ENCODE measurements around the gene CHST5.
"Not testable (repeated sequence)": the region's sequence is repeated elsewhere in the genome, so short reads cannot be mapped to it uniquely, and the experiment has no call there.

The CHST5 gene

GRCh38 chr16:75502916-75503605, 32.8 kb downstream of the CHST5 start:
- DNase-seq: no peak

GRCh38 chr16:75501820-75502219, 34.1 kb downstream of the CHST5 start:
- not testable (repeated sequence) for DNase-seq

GRCh38 chr16:75501359-75501758, 34.5 kb downstream of the CHST5 start:
- DNase-seq: no peak

- DNase-seq: not testable (repeated sequence)
These were observed 37.1 kb downstream of the CHST5 start for GRCh38 chr16:75498605-75499322.

GRCh38 chr16:75497558-75497957, 38.4 kb downstream of the CHST5 start:
- DNase-seq: no peak

- DNase-seq: peak in 1 of 2 donors; percentile 45
These were observed 40.7 kb downstream of the CHST5 start, which contains the start of gene CHST6 for GRCh38 chr16:75495076-75495674. TSS of gene CHST6 (minus strand) at chr16:75495441. CDS start at chr16:75479828, 15,613 bp downstream.

GRCh38 chr16:75494661-75495075, 41.2 kb downstream of the CHST5 start:
- DNase-seq: no peak

GRCh38 chr16:75494184-75494583, 41.7 kb downstream of the CHST5 start:
- no peak for DNase-seq

GRCh38 chr16:75491876-75492275, 44.0 kb downstream of the CHST5 start:
- no peak for DNase-seq

- DNase-seq: no peak
These were observed 47.6 kb downstream of the CHST5 start for GRCh38 chr16:75488322-75488721.

- no peak for DNase-seq
These were observed 49.1 kb downstream of the CHST5 start for GRCh38 chr16:75486676-75487313.

GRCh38 chr16:75486014-75486675, 49.8 kb downstream of the CHST5 start:
- no peak for DNase-seq

GRCh38 chr16:75485230-75486013, 50.5 kb downstream of the CHST5 start:
- no peak for DNase-seq

- DNase-seq: no peak
These were observed 52.7 kb downstream of the CHST5 start for GRCh38 chr16:75483222-75483621.

GRCh38 chr16:75482434-75483205, 53.3 kb downstream of the CHST5 start:
- DNase-seq: no peak

- DNase-seq: no peak
These were observed 54.4 kb downstream of the CHST5 start for GRCh38 chr16:75481475-75481874.

GRCh38 chr16:75479421-75479990, 56.4 kb downstream of the CHST5 start:
- DNase-seq: no peak

Data from stimulated activated CD4-positive, alpha-beta T cell treated with anti-CD3 and anti-CD28 coated beads, Interleukin-2, amount 100 ng/mL, for 24 hours (primary cell).